Thyroid gland (tissue), 4 donors: ENCODE results near the gene RALBP1. TPM values are rescaled to one million over a fixed set of nuclear protein-coding genes. Genes with fewer than 3 reads are reported as not detected.

Experiments
- DNase-seq, 2 donors: peaks; one replicate each; pipeline ENCODE4 v3.0.0-alpha.2; 2019
- H3K27ac ChIP-seq, 3 donors: fragments of 200-600 bp; sonication (generic); 1 replicate in 2 of 3; 2 replicates in 1 of 3; pipeline ENCODE4 v1.5.1; 2016 to 2019; ENCODE audit warnings: mild to moderate bottlenecking in 1 of 3, moderate library complexity in 1 of 3
- H3K27me3 ChIP-seq: fragments of 200-600 bp; sonication (generic); one replicate; pipeline ENCODE4 v1.5.1; 2019
- H3K36me3 ChIP-seq, 2 donors: fragments of 200-600 bp; sonication (generic); one replicate each; pipeline ENCODE4 v1.5.1; 2016 to 2019
- H3K4me1 ChIP-seq, 2 donors: fragments of 200-600 bp; sonication (generic); one replicate each; pipeline ENCODE4 v1.5.1; 2017 to 2019
- H3K4me3 ChIP-seq, 3 donors: fragments of 200-600 bp; sonication (generic); replicated peaks in 1 of 3; 1 replicate in 2 of 3; 2 replicates in 1 of 3; pipeline ENCODE4 v1.5.1; 2016; ENCODE audit warnings: mild to moderate bottlenecking in 1 of 3
- H3K9me3 ChIP-seq: fragments of 200-600 bp; sonication (generic); one replicate; pipeline ENCODE4 v1.5.1; 2017
- CTCF ChIP-seq, 6 experiments: fragments of 200-600 bp in 3 of 6; fragments of 450-650 bp in 3 of 6; sonication (generic) in 3 of 6; IDR thresholded peaks; one replicate each; pipeline ENCODE4 v1.5.1; 2016 to 2019; ENCODE audit warnings: antibody characterized with exemption in 6 of 6, mild to moderate bottlenecking in 2 of 6, inconsistent platforms in 1 of 6, moderate library complexity in 1 of 6
- POLR2A ChIP-seq, 2 donors: fragments of 450-650 bp; IDR thresholded peaks; one replicate each; pipeline ENCODE4 v1.6.1; 2017; ENCODE audit warnings: antibody characterized with exemption in 2 of 2, mild to moderate bottlenecking in 2 of 2, moderate library complexity in 1 of 2
- WGBS, 2 donors: methylation state at CpG; one replicate each; pipeline ENCODE4 v1.1.5; 2017; 5-methylcytosine and 5-hydroxymethylcytosine counted together
- intact Hi-C: fragments of 100-400 bp; cut with DNase I; formaldehyde crosslinking; loops from one replicate; pipeline ENCODE4 v1.15.1; 2023
- total RNA-seq, 4 donors: library from RNA; depleted of rRNA; stranded (reverse); fragments of >200 nt; gene quantifications; one replicate each; pipeline ENCODE4 v1.2.3, GENCODE V29; 2016

Gene RALBP1
- total RNA-seq, 4 donors from 2014 or later, result 46.6 to 69.9 (median 62.8) TPM

- no peak for DNase-seq
- WGBS, 2 donors, result 91 to 94% methylated on average over 9 of the region's 9 CpGs
- no peak for TF ChIP-seq POLR2A (IDR thresholded peaks at IDR 0.05)
- TF ChIP-seq CTCF (IDR thresholded peaks at IDR 0.05), result no peak
- Histone ChIP-seq H3K4me3 (no peak overlapping the region), H3K4me1 (peaks cover 0 to 4% of the 10 kb centered on the region in 2 donors), H3K27ac (no peak overlapping the region), H3K36me3 (no peaks in the 10 kb centered on the region), H3K27me3 (no peaks in the 10 kb centered on the region), H3K9me3 (no peaks in the 10 kb centered on the region)
- intact Hi-C loops, result no loop called here
These were observed 19.5 kb downstream of the RALBP1 start for GRCh38 chr18:9494778-9495331.

GRCh38 chr18:9495465-9495864 is 20.2 kb downstream of the RALBP1 start:
- no peaks in the 10 kb centered on the region for H3K9me3 ChIP-seq
- H3K4me1 ChIP-seq, result peaks cover 0 to 4% of the 10 kb centered on the region in 2 donors
- no peak overlapping the region for H3K4me3 ChIP-seq
- no peak for DNase-seq
- no peak overlapping the region for H3K27ac ChIP-seq
- TF ChIP-seq POLR2A (IDR thresholded peaks at IDR 0.05), result no peak
- TF ChIP-seq CTCF (IDR thresholded peaks at IDR 0.05), result no peak
- WGBS, 2 donors, result 78 to 85% methylated on average over 1 of the region's 1 CpG
- intact Hi-C loops, result no loop called here
- H3K36me3 ChIP-seq, result no peaks in the 10 kb centered on the region
- no peaks in the 10 kb centered on the region for H3K27me3 ChIP-seq

DNA sequence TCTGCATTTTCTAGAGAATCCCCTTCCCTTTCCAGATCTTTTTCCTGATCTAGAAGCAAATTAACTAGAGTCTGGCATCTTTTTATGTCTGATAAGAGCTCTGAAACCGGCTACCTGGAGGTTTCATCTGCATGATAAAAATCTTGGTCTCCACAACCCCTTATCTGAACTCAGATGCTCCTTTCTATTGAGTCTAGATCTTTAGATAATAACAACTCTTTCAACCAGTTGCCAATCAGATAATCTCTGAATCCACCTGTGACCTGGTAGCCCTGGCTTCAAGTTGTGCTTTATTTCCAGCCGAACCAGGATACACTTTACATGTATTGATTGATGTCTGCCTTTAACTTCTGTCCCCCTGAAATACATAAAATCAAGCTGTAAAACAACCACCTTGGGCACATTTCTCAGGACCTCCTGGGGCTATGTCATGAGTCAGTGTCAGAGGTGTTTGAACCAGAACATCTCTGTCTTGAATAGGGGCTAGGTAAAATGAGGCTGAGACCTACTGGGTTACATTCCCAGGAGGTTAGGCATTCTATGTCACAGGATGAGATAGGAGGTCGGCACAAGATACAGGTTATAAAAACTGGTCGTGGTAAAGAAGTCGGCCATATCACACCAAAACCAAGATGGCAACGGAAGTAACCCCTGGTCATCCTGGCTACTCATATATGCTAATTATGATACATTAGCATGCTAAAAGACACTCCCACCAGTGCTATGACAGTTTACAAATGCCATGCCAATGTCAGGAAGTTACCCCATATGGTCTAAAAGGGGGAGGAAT is 20.8 kb downstream of the RALBP1 start:
- 85 to 87% methylated on average over 6 of the region's 6 CpGs for WGBS, 2 donors
- no peaks in the 10 kb centered on the region for H3K27me3 ChIP-seq
- H3K4me3 ChIP-seq, result no peak overlapping the region

GRCh38 chr18:9506046-9506792 is 30.9 kb downstream of the RALBP1 start:
- H3K27me3 ChIP-seq, result no peaks in the 10 kb centered on the region
- H3K9me3 ChIP-seq, result no peaks in the 10 kb centered on the region
- 37 to 38% methylated on average over 4 of the region's 4 CpGs for WGBS, 2 donors
- no peaks in the 10 kb centered on the region for H3K36me3 ChIP-seq
- peak; percentile 49 to 81 for DNase-seq
- peaks cover 28 to 36% of the 10 kb centered on the region in 2 donors for H3K4me1 ChIP-seq
- TF ChIP-seq CTCF (IDR thresholded peaks at IDR 0.05) (no peak), POLR2A (IDR thresholded peaks at IDR 0.05) (no peak)
- peak overlapping the region; percentile 6 to 67 (median 10) for H3K27ac ChIP-seq
- intact Hi-C loops, result no loop called here
- no peak overlapping the region for H3K4me3 ChIP-seq

More for the DNA sequence above, 20.8 kb downstream of the RALBP1 start:
- no peak for DNase-seq
- Histone ChIP-seq H3K36me3 (no peaks in the 10 kb centered on the region), H3K27ac (no peak overlapping the region), H3K9me3 (no peaks in the 10 kb centered on the region), H3K4me1 (peaks cover 0 to 4% of the 10 kb centered on the region in 2 donors)
- TF ChIP-seq POLR2A (IDR thresholded peaks at IDR 0.05) (no peak), CTCF (IDR thresholded peaks at IDR 0.05) (no peak)
- intact Hi-C loops, result no loop called here
